HL-60 (cell line): ENCODE measurements around the gene FGF22.

Experiments used
- CTCF ChIP-seq: IDR thresholded peaks from one replicate; pipeline ENCODE4 v1.5.1; 2011; ENCODE audit warnings: low read length, control low read depth, inconsistent platforms; ENCODE audit not compliant: insufficient read depth
- POLR2AphosphoS5 ChIP-seq: IDR thresholded peaks from 2 replicates; pipeline ENCODE4 v1.6.1; 2012; ENCODE audit warnings: low read depth
- REST ChIP-seq: IDR thresholded peaks from 2 replicates; pipeline ENCODE4 v1.6.1; 2012; ENCODE audit warnings: low read depth; ENCODE audit not compliant: insufficient replicate concordance
- SPI1 ChIP-seq: IDR thresholded peaks from 2 replicates; pipeline ENCODE4 v1.6.1; 2012; ENCODE audit warnings: low read depth, mild to moderate bottlenecking, borderline replicate concordance

- no peak for TF ChIP-seq CTCF
- TF ChIP-seq REST: no peak
- TF ChIP-seq POLR2AphosphoS5: no peak
- no peak for TF ChIP-seq SPI1
Observed at GRCh38 chr19:644363-644762, 4.7 kb downstream of the FGF22 start.
